Measurements from ENCODE around the gene KCNV2.

- TF ChIP-seq, protein P1, sequence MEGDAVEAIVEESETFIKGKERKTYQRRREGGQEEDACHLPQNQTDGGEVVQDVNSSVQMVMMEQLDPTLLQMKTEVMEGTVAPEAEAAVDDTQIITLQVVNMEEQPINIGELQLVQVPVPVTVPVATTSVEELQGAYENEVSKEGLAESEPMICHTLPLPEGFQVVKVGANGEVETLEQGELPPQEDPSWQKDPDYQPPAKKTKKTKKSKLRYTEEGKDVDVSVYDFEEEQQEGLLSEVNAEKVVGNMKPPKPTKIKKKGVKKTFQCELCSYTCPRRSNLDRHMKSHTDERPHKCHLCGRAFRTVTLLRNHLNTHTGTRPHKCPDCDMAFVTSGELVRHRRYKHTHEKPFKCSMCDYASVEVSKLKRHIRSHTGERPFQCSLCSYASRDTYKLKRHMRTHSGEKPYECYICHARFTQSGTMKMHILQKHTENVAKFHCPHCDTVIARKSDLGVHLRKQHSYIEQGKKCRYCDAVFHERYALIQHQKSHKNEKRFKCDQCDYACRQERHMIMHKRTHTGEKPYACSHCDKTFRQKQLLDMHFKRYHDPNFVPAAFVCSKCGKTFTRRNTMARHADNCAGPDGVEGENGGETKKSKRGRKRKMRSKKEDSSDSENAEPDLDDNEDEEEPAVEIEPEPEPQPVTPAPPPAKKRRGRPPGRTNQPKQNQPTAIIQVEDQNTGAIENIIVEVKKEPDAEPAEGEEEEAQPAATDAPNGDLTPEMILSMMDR (IDR thresholded peaks at IDR 0.05), result no peak
- no peak for TF ChIP-seq EZH2 (IDR thresholded peaks at IDR 0.05; ENCODE audit: borderline replicate concordance, insufficient read depth, low read depth, low read length, poor library complexity, severe bottlenecking)
Measured at GRCh38 chr9:2711716-2712115, 5.6 kb upstream of the KCNV2 start.

Measured in B cell (primary cell).